NCI-H1417 treated with DMSO at 0.1 percent for 48 hours (cell line): Measurements from ENCODE around the gene SERTAD3.
"Not testable (repeated sequence)": the region's sequence is repeated elsewhere in the genome, so short reads cannot be mapped to it uniquely, and the experiment has no call there.

ENCODE experiments used
- DNase-seq: peaks from one replicate; lab custom pipeline; 2025; lab: John Stamatoyannopoulos, UW

Gene SERTAD3

DNA sequence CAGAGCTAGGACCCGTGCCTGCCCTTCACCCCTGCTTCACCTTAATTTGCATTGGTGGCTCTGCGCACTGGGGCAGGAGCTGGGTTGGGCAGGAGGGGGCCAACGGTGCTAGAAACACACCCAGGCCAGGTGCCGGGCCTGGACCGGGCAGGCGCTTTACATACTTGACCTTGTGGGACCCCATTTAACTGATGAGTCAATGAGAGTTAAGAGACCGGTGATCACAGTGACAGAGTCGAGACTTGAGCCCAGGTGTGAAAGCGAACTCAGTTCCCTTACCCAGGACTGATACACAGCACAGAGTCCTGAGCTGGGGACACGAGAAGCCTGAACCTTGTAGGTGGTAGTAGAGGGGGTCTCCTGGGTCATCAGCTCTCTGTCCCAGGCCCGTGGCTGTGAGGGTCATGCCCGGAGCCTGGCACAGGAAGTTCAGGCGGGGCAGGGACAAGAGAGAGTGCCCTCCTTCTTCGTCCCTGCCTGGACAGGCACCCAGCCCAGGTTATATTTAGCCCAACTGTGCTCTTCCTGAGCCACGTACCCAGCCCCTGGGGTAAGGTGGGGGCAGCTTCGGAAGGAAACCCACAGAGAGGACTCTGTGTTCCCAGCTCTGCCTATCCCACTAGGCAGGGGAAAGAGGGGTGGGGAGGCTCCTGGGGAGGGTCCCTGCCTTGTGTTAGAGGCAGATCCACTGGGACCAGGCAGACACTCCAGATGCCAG lies 32.9 kb downstream of the SERTAD3 start:
- no peak for DNase-seq

DNA sequence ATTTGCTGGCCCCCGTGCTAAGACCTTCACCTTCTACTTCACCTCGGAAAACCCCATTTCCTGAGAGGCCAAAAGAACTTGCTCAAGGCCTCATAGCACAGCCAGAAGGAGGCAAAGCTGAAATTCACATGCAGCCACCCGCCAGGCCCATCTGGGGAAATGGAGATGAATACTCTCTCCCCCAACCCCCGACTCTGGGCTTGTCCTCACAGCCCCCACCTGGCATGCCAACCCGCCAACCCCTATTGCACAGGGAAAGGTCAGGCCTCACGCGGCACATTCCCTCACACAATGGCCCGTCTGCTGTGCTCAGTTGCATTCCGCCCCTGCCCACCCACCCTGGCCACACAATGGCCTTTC lies 34.1 kb downstream of the SERTAD3 start:
- DNase-seq: no peak

DNA sequence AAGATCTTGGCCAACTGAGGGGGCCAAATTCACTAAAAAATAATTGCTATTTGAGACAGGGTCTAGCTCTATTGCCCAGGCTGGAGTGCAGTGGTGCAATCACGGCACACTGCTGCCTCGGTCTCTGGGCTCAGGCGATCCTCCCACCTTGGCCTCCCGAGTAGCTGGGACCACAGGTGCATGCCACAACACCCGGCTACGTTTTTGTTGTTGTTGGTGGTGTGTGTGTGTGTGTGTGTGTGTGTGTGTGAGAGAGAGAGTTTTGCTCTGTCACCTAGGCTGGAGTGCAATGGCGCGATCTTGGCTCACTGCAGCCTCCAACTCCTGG lies 35.6 kb downstream of the SERTAD3 start:
- not testable (repeated sequence) for DNase-seq

DNA sequence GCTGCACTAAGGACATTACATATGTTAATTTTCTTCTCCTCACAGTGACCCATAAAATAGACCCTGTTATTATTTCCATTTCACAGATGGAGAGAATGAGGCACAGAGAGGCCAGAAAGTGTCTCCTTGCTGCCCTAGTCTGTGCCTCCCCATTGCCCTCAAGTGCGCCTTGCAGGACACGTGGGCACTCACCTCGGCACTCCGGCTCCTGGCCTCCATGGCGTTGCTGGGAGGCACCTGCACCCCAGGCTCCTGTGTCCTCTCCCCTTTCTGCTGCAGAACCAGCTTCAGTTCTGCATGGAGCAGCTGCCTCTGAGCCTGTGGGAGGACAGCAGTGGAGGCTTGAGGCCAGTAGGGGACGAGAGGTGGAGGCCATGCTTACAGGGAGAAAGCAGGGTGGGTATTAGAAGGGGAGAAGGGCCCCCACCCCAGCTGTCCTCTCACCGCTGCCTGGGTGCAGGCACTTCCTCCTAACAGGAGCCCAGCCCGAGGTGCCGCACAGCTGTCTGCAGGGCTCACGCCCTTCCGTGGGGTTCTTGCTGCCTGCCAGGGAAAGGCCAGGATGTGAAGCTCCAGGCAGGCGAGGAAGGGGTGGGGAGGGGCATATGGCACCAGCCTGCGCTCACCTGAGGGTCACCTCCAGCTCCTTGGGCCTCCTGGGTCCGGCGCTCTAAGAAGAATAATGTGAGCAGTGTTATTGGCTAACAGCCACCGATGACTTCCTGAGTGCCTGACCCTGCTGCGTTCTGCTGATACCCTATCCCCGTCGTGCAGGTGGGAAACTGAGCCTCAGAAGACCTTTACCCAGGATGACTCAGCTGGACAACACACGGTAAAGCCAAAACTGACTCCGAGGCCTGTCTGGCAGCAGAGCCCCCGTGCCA lies 36.2 kb downstream of the SERTAD3 start:
- DNase-seq: no peak

DNA sequence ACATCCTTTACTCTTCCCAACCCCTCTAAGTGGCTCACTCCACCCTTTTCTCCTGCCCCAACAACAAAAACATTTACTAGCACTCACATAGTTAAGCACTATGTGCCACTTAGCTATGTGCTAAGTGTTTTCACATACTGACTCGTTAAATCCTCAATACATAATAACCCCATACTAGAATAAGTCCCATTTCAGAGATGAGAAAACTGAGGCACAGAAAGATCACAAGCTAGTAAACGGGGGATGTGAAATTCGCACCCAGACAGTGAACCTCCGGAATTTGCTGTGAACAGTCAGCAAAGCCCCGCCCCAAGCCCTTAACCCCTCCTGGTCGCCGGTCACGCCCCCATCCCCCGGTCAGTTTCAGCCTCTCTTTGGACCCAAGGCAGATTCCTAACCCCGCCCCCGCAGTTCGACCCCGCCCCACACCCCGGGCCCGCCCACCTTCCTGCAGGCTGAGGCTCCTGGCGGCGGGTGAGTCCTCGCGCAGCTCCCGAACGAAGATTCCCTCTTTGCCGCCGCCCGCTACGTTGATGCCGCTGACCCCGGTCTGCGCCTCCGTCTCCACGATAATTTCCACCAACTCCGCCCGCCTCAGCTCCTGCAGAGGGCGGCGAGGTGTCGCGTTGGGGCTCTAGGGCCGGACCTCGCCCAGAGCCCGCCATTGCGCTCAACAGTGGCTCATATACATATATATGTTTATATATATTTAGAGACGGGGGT lies 40.7 kb downstream of the SERTAD3 start:
- no peak for DNase-seq

DNA sequence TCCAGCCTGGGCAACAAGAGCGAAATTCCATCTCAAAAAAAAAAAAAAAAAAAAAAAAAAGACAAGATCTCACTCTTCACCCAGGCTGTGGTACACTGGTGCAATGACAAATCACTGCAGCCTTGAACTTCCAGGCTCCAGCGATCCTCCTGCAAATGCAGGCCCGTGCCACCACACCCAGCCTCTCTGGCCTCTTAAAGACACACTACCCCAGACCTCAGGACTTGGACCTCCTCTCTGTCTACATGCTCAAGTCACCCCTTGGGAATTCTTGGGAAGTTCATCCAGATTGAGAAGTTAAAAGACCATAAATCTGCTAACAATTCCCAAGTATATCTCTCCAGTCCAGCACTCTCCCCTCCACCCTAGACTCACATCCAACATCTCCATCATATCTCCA lies 43.6 kb downstream of the SERTAD3 start:
- DNase-seq: no peak

DNA sequence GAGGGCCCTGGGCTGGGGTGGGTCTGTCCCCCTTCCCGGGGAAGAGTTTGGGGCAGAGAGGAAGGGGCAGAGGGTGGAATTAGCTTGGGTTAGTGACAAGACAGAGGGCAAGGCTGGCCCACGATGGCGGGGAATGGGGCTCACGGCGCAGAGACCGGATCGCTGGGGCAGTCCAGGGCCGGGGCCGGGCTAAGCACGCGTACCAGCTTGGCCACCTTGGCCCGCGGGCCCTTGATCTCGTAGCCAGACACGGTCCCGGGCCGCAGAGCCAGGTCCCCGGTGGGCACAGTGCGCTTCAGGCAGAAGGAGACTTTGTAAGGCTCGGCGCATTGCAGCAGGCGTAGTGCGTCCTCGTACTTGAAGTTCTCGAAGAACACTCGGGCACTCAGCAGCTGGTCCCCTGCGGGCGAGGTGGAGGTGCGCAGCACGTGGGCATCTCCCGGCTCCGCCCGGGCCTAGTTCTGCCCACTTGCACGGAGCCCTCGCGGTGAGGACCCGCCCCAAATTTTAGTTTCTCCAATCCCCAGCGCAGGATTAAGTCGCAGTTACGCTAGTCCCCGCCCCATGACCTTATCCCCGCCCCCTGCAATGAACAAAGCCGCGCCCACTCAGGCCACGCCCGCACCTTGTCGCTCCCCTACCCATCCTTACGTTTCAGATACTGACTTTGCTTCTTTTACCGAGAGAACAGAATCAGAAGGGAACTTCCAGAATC lies 45.6 kb downstream of the SERTAD3 start:
- peak; percentile 2 for DNase-seq

DNA sequence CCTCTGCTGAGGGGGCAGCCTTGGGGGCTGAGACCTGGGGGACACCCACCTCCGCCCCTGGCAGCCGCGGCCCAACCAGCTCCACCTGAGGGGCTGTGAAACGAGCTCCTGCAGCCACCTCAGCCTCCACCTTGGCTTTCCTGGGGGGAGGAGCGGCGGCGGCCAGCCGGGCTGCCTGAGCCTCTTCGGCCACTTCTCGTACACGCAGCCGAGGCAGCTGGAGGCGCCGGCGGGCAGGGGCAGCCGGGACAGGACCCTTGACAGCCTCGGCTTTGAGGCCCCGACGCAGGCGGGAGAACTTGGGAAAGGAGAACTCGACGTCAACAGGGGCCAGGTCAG lies 46.6 kb downstream of the SERTAD3 start:
- DNase-seq: no peak

DNA sequence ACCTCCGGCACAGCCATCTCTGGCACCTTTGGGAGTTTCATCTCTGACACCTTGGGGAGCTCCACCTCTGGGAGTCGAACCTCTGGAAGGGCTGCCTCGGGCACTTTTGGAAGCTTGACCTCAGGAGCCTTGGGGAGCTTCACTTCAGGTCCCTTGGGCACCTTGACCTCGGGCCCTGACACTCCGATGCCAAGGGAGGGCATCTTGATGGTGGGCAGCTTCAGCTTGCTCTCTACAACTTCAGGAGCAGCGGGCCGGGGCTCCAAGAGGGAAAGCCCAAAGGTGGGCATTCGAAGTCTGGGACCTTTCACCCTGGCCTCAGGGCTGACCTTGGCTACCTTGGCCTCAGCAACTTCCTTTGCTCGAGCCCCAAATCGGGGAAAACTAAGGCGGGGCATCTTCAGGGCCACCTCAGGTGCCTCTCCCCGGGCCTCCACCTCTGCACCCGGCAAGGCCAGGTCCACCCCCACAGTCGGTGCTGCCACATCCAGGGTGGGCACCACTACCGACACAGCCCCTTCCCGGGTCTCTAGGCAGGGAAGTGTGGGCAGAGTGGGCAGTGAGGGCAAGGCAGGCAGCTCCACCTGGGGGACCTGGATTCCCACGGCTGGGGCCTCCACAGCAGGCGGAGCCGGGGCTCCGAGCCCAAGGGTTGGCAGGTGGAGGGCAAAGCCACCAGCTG lies 47.1 kb downstream of the SERTAD3 start:
- no peak for DNase-seq

DNA sequence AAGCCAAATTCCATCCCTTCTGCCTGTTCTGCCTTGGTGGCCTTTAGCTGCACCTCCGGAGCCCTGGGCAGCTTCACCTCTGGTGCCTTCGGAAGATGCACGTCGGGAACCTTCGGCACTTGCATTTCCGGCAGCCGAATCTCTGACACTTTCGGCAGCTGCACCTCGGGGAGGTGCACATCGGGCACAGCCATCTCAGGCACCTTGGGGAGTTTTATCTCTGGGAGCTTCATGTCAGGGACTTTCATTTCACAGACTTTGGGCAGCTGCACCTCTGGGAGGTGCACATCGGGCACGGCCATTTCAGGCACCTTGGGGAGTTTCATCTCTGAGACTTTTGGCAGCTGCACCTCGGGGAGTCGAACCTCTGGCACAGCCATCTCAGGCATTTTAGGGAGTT lies 48.2 kb downstream of the SERTAD3 start:
- DNase-seq: no peak

DNA sequence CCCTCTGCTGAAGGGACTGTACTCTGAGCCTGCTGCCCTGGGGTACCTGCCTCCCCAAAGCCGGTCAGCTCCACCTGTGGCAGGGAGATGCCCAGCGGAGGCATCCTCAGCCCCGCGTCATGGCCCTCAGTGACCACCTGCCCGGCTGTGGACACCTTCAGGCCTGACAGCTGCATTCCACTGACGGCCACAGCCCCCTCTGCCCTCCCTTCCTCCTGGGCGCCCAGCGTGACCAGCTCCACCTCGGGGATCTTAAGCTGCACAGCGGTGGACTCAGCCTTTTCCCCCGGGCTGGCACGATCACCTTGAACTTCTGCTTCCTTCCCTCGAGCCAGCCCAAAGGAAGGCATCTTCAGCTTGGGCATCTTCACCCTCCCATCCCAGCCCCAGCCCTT lies 49.3 kb downstream of the SERTAD3 start:
- DNase-seq: no peak

DNA sequence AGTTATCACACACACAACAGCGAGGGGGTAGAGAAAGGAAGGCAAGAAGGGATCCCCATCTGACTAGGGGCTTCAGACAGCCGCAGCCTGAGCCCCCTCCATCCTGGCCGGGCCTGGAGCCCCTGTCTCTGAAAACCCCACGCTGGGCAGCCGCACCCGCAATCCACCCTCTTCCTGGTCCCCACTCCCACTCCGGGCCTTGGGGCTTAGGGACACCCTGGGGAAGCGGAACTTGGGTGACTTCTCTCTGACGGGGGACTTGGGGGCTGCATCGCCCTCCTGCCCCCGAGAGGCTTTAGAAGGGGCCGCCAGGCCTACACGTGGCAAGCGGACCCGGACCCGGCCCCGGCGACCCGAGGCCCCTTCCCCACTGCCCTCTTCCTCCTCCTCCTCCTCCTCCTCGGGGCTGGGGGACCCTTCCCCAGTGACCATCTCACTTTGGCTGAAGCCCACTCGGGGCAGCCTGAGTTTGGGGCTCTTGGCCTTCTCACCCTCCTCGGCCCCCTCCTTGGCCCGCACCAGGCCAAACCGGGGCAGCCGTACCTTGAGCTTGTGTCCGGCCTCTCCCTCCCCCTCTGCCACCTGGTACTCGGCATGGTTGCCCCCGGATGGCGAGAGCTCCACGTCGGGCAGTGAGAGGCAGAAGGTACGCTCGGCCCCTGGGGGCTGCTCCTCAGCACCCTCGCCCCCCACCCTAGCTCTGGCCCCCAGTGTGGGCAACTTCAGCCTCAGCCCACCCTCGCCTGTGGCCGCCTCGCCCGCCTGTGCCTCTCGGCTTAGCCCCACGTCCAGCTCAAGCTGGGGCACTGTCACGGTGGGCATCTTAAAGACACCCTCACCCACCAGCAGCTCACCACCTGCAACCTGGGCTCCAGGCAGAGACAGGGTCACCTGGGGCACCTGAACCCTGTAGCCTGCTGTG lies 50.0 kb downstream of the SERTAD3 start:
- DNase-seq: no peak

DNA sequence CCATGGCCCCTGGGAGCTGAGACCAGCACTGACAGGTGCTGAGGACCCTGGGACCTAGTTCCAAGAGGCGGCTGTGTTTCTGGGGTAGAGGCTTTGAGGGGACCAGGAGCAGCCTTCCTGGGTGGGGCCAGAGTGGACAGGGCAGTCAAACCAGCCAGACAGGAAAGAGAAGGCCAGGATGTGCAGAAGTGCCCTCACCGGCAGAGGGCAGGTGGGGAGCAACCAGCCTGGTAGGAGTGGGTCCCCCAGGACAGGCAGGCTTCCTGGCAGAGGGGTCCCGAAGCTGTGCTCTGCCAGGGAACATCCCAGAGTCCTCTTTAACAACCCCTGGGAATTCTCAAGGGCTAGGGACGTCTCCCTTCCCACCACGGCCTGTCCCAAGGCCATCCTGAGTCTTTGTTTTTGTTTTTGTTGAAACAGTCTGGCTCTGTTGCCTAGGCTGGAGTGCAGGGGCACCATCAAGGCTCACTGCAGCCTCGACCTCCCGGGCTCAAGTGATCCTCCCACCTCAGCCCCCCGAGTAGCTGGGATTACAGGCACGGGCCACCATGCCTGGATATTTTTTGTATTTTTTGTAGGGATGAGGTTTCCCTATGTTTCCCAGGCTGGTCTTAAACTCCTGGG lies 51.1 kb downstream of the SERTAD3 start:
- DNase-seq: no peak

DNA sequence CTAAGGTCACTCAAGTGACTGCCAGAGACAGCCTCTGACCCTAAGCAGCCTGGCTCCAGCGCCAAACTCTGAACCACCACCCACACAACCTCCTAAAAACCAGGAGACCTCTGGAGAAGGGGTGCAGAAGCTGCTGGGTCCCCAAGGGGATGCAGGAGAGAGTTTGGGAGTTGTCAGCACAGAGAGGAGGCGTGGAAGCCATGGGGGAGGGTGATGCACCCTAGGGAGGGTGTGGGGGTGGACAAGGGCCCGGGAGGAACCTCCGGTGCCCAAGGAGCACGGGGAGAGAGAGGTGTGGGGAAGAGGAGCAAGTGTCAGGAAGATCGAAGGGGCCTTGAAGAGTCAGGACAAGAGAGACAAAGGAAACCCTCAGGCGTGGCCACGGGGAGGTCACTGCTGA lies 52.0 kb downstream of the SERTAD3 start:
- DNase-seq: no peak
